Measurements from ENCODE around the gene SELENON.

Gene SELENON

GRCh38 chr1:25779894-25780293 lies 20.1 kb upstream of the SELENON start:
- no peaks in the 10 kb centered on the region for H3K27me3 ChIP-seq (ENCODE audit: insufficient read depth, poor library complexity, severe bottlenecking)
- no peak for TF ChIP-seq SPI1 (IDR thresholded peaks at IDR 0.05; ENCODE audit: borderline replicate concordance, low read depth)
- TF ChIP-seq, protein P1, sequence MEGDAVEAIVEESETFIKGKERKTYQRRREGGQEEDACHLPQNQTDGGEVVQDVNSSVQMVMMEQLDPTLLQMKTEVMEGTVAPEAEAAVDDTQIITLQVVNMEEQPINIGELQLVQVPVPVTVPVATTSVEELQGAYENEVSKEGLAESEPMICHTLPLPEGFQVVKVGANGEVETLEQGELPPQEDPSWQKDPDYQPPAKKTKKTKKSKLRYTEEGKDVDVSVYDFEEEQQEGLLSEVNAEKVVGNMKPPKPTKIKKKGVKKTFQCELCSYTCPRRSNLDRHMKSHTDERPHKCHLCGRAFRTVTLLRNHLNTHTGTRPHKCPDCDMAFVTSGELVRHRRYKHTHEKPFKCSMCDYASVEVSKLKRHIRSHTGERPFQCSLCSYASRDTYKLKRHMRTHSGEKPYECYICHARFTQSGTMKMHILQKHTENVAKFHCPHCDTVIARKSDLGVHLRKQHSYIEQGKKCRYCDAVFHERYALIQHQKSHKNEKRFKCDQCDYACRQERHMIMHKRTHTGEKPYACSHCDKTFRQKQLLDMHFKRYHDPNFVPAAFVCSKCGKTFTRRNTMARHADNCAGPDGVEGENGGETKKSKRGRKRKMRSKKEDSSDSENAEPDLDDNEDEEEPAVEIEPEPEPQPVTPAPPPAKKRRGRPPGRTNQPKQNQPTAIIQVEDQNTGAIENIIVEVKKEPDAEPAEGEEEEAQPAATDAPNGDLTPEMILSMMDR (IDR thresholded peaks at IDR 0.05; ENCODE audit: insufficient read depth, low read length): no peak
- TF ChIP-seq REST (IDR thresholded peaks at IDR 0.05; ENCODE audit: insufficient replicate concordance, low read depth): no peak
- TF ChIP-seq POLR2AphosphoS5 (IDR thresholded peaks at IDR 0.05; ENCODE audit: low read depth): no peak
- TF ChIP-seq GABPA (IDR thresholded peaks at IDR 0.05; ENCODE audit: low read depth): no peak
- H3K4me3 ChIP-seq (replicated peaks; ENCODE audit: insufficient read depth, low read length): no peak overlapping the region
- H3K27ac ChIP-seq (replicated peaks): no peak overlapping the region
- no peak for DNase-seq (ENCODE audit: low read depth in 1 of 2, low spot score in 1 of 2)

DNA sequence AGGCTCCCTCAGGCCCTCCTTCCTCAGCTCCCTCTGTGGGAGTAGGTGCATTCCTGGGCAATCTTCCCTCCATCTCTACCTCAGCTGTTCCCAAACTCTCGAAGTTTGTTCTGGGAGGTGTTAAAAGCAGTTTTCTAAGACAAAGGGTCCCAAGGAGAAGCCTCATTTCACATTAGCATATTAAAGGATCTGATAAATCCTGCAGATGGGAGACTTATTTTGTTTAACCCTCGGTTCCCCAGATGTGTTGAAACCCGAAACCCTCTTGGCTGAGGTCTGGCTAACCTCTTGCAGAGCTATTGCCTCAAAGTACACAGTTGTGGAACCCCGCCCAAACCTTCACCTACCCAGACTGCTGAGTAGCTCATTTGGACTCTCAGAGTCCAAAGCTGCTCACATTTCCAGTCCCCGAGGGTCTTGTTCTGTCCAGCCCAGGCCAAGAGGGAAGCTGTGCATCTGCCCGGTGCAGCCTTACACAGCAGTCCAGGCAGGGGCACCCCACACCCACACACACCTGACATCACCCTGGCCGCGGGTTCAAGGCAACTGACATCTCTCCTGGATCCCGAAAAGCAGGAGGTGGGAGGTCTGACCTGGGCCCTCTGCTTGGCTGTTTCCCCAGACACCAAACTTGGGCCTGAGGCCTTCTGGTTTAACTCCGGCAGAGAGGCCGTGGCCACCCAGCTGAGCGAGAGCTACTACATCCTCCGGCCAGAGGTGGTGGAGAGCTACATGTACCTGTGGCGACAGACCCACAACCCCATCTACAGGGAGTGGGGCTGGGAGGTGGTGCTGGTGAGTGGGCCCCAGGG lies 19.5 kb upstream of the SELENON start:
- H3K27me3 ChIP-seq (ENCODE audit: insufficient read depth, poor library complexity, severe bottlenecking): no peaks in the 10 kb centered on the region
- TF ChIP-seq, protein P1 (IDR thresholded peaks at IDR 0.05; ENCODE audit: insufficient read depth, low read length): no peak
- no peak for TF ChIP-seq GABPA (IDR thresholded peaks at IDR 0.05; ENCODE audit: low read depth)
- TF ChIP-seq SPI1 (IDR thresholded peaks at IDR 0.05; ENCODE audit: borderline replicate concordance, low read depth): no peak
- no peak for TF ChIP-seq REST (IDR thresholded peaks at IDR 0.05; ENCODE audit: insufficient replicate concordance, low read depth)
- no peak for TF ChIP-seq POLR2AphosphoS5 (IDR thresholded peaks at IDR 0.05; ENCODE audit: low read depth)
- no peak overlapping the region for H3K4me3 ChIP-seq (replicated peaks; ENCODE audit: insufficient read depth, low read length)
- DNase-seq (ENCODE audit: low read depth in 1 of 2, low spot score in 1 of 2): no peak
- H3K27ac ChIP-seq (replicated peaks): no peak overlapping the region

DNA sequence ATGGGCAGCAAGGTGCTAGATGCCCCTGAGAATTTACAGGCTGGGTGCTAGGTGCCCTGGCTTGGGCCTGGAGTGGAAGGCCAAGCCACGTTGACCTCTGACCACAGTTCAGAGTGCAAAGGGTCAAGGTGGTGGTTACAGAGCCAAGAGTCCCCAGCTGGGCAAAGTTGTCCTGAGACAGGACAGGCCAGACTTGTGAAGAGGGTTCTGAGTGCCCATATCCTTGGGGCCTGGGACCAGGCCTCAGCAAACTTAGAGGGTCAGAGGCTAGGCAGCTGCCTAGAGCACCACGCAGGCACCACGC lies 18.9 kb upstream of the SELENON start:
- TF ChIP-seq, protein P1 (IDR thresholded peaks at IDR 0.05; ENCODE audit: insufficient read depth, low read length): no peak
- TF ChIP-seq SPI1 (IDR thresholded peaks at IDR 0.05; ENCODE audit: borderline replicate concordance, low read depth): no peak
- TF ChIP-seq GABPA (IDR thresholded peaks at IDR 0.05; ENCODE audit: low read depth): no peak
- no peak for TF ChIP-seq POLR2AphosphoS5 (IDR thresholded peaks at IDR 0.05; ENCODE audit: low read depth)
- TF ChIP-seq REST (IDR thresholded peaks at IDR 0.05; ENCODE audit: insufficient replicate concordance, low read depth): no peak
- H3K27me3 ChIP-seq (ENCODE audit: insufficient read depth, poor library complexity, severe bottlenecking): no peaks in the 10 kb centered on the region
- H3K4me3 ChIP-seq (replicated peaks; ENCODE audit: insufficient read depth, low read length): no peak overlapping the region
- DNase-seq (ENCODE audit: low read depth in 1 of 2, low spot score in 1 of 2): no peak
- H3K27ac ChIP-seq (replicated peaks): no peak overlapping the region
